ENCODE data around the gene ARHGAP18.

GRCh38 chr6:129695373-129696027 is 14.5 kb downstream of the ARHGAP18 start:
- no peak for TF ChIP-seq EZH2phosphoT487 (IDR thresholded peaks at IDR 0.05; ENCODE audit: borderline replicate concordance)
- no peak for TF ChIP-seq CTCF (conservative IDR thresholded peaks at IDR 0.05; ENCODE audit: low read length)
